ENCODE data around the gene LTBP2.

The LTBP2 gene

GRCh38 chr14:74611650-74612349, at the start of gene LTBP2:
LTBP2 (minus strand) TSS chr14:74612237; CDS start chr14:74611944, 293 bp downstream.
- peak; percentile 30 to 34 for DNase-seq

- DNase-seq, result no peak
Observed at GRCh38 chr14:74660863-74661262, 48.8 kb upstream of the LTBP2 start.

GRCh38 chr14:74660167-74660566, 48.1 kb upstream of the LTBP2 start:
- no peak for DNase-seq

- no peak for DNase-seq
Observed at GRCh38 chr14:74658535-74659131, 46.6 kb upstream of the LTBP2 start.

- DNase-seq, result no peak
Observed at GRCh38 chr14:74656964-74657363, 44.9 kb upstream of the LTBP2 start.

GRCh38 chr14:74655599-74656395, 43.8 kb upstream of the LTBP2 start:
- DNase-seq, result no peak

- DNase-seq, result no peak
Observed at GRCh38 chr14:74654931-74655330, 42.9 kb upstream of the LTBP2 start.

GRCh38 chr14:74653386-74654138, 41.5 kb upstream of the LTBP2 start:
- DNase-seq, result no peak

- DNase-seq, result no peak
Observed at GRCh38 chr14:74652541-74652940, 40.5 kb upstream of the LTBP2 start.

GRCh38 chr14:74650927-74651686, 39.1 kb upstream of the LTBP2 start:
- DNase-seq, result no peak

- no peak for DNase-seq
Observed at GRCh38 chr14:74649673-74650072, 37.6 kb upstream of the LTBP2 start.

GRCh38 chr14:74649167-74649566, 37.1 kb upstream of the LTBP2 start:
- no peak for DNase-seq

GRCh38 chr14:74648601-74649000, 36.6 kb upstream of the LTBP2 start:
- no peak for DNase-seq

- no peak for DNase-seq
Observed at GRCh38 chr14:74647678-74648461, 35.8 kb upstream of the LTBP2 start.

GRCh38 chr14:74647061-74647677, 35.1 kb upstream of the LTBP2 start:
- DNase-seq, result no peak

GRCh38 chr14:74645756-74646470, 33.9 kb upstream of the LTBP2 start:
- no peak for DNase-seq

GRCh38 chr14:74645244-74645643, 33.2 kb upstream of the LTBP2 start:
- no peak for DNase-seq

- no peak for DNase-seq
Observed at GRCh38 chr14:74641601-74642391, 29.8 kb upstream of the LTBP2 start.

- no peak for DNase-seq
Observed at GRCh38 chr14:74638966-74639365, 26.9 kb upstream of the LTBP2 start.

GRCh38 chr14:74638066-74638465, 26.0 kb upstream of the LTBP2 start:
- no peak for DNase-seq
